PC-3 (cell line): ENCODE results near the gene UBE2L3.

Experiments used
- EZH2 ChIP-seq: fragments of 300-600 bp; sonication (generic); IDR thresholded peaks from one replicate; pipeline ENCODE4 v1.6.1; 2017; ENCODE audit warnings: antibody characterized with exemption, mild to moderate bottlenecking, low read length; ENCODE audit not compliant: unreplicated experiment
- EZH2phosphoT487 ChIP-seq: fragments of 300-600 bp; sonication (generic); IDR thresholded peaks from 2 replicates; pipeline ENCODE4 v1.6.1; 2018; ENCODE audit warnings: mild to moderate bottlenecking, antibody characterized with exemption, low read length, borderline replicate concordance
- TF ChIP-seq, protein P1 (sequence below): fragments of 300-600 bp; sonication (generic); conservative IDR thresholded peaks from 2 replicates; pipeline ENCODE4 v1.5.1; 2017; ENCODE audit warnings: antibody characterized with exemption, low read depth, mild to moderate bottlenecking, low read length

GRCh38 chr22:21666786-21667185 lies 99.3 kb downstream of the UBE2L3 start:
- TF ChIP-seq, protein P1, sequence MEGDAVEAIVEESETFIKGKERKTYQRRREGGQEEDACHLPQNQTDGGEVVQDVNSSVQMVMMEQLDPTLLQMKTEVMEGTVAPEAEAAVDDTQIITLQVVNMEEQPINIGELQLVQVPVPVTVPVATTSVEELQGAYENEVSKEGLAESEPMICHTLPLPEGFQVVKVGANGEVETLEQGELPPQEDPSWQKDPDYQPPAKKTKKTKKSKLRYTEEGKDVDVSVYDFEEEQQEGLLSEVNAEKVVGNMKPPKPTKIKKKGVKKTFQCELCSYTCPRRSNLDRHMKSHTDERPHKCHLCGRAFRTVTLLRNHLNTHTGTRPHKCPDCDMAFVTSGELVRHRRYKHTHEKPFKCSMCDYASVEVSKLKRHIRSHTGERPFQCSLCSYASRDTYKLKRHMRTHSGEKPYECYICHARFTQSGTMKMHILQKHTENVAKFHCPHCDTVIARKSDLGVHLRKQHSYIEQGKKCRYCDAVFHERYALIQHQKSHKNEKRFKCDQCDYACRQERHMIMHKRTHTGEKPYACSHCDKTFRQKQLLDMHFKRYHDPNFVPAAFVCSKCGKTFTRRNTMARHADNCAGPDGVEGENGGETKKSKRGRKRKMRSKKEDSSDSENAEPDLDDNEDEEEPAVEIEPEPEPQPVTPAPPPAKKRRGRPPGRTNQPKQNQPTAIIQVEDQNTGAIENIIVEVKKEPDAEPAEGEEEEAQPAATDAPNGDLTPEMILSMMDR: no peak
- no peak for TF ChIP-seq EZH2
- no peak for TF ChIP-seq EZH2phosphoT487
